GM12874 (cell line): ENCODE data around the gene WDFY4.

ENCODE experiments used
- CTCF ChIP-seq: IDR thresholded peaks from 2 replicates; pipeline ENCODE4 v1.5.1; 2011; ENCODE audit warnings: low read depth, mild to moderate bottlenecking, control low read depth, low read length, moderate library complexity; ENCODE audit not compliant: insufficient read depth

WDFY4 gene

GRCh38 chr10:48946332-48946731, 261.7 kb downstream of the WDFY4 start:
- no peak for TF ChIP-seq CTCF

- TF ChIP-seq CTCF = no peak
Measured at GRCh38 chr10:48946891-48947500, 262.3 kb downstream of the WDFY4 start.

- no peak for TF ChIP-seq CTCF
Measured at GRCh38 chr10:48947690-48948469, 263.2 kb downstream of the WDFY4 start.

GRCh38 chr10:48948470-48949037, 263.9 kb downstream of the WDFY4 start:
- TF ChIP-seq CTCF = no peak

GRCh38 chr10:48951707-48952106, 267.0 kb downstream of the WDFY4 start:
- TF ChIP-seq CTCF = no peak

- TF ChIP-seq CTCF = no peak
Measured at GRCh38 chr10:48957361-48958151, 272.9 kb downstream of the WDFY4 start.
